PC-9 (cell line): ENCODE data around the gene KCNN1. TPM values are rescaled to one million over a fixed set of nuclear protein-coding genes. Genes with fewer than 3 reads are reported as not detected.

ENCODE experiments used
- BruUV-seq: library from RNA; stranded (reverse); fragments of 400-500 nt; replicated peaks from 2 replicates; lab custom pipeline; 2021; lab: Mats Ljungman, UMichigan
- CTCF ChIA-PET: fragments of 300-600 bp; sonication (Branson Sonifier 250); formaldehyde crosslinking; loops from one replicate; lab custom pipeline; 2022; ENCODE audit warnings: antibody characterized with exemption; lab: Charles Lee
- POLR2A ChIA-PET: fragments of 300-600 bp; sonication (Branson Sonifier 250); formaldehyde crosslinking; loops from one replicate; lab custom pipeline; 2022; ENCODE audit warnings: antibody characterized with exemption; ENCODE audit not compliant: unreplicated experiment; lab: Charles Lee
- DNase-seq, 2 experiments: peaks; one replicate each; pipeline versions ENCODE4 v3.0.0 to v3.0.0-alpha.2; 2015 to 2022; ENCODE audit warnings: mixed read lengths in 1 of 2
- H2AFZ ChIP-seq: fragments of 200-600 bp; sonication (generic); 2 replicates; pipeline ENCODE4 v1.8.1; 2017; ENCODE audit warnings: antibody characterized with exemption
- H3F3A ChIP-seq: fragments of 200-600 bp; sonication (generic); 2 replicates; pipeline ENCODE4 v1.8.1; 2017; ENCODE audit warnings: antibody characterized with exemption, mild to moderate bottlenecking, low read depth; ENCODE audit not compliant: insufficient read depth
- H3K27ac ChIP-seq: fragments of 200-600 bp; sonication (generic); 2 replicates; pipeline ENCODE4 v1.6.1; 2016; ENCODE audit warnings: mixed run types
- H3K27me3 ChIP-seq: fragments of 200-600 bp; sonication (generic); 2 replicates; pipeline ENCODE4 v1.6.1; 2016; ENCODE audit warnings: low read depth, mixed run types; ENCODE audit not compliant: insufficient read depth
- H3K36me3 ChIP-seq: fragments of 200-600 bp; sonication (generic); 2 replicates; pipeline ENCODE4 v1.6.1; 2016; ENCODE audit warnings: low read depth, mixed run types
- H3K4me1 ChIP-seq: fragments of 200-600 bp; sonication (generic); replicated peaks from 2 replicates; pipeline ENCODE4 v1.6.1; 2016; ENCODE audit warnings: mixed run types; ENCODE audit not compliant: insufficient read depth
- H3K4me2 ChIP-seq: fragments of 200-600 bp; sonication (generic); 2 replicates; pipeline ENCODE4 v1.6.1; 2017; ENCODE audit warnings: mixed run types
- H3K4me3 ChIP-seq: fragments of 200-600 bp; sonication (generic); 2 replicates; pipeline ENCODE4 v1.6.1; 2016; ENCODE audit warnings: mixed run types
- H3K79me2 ChIP-seq: fragments of 200-600 bp; sonication (generic); 2 replicates; pipeline ENCODE4 v1.6.1; 2017; ENCODE audit warnings: low read depth, mixed run types
- H3K9me2 ChIP-seq: fragments of 200-600 bp; sonication (generic); 2 replicates; pipeline ENCODE4 v1.8.1; 2017; ENCODE audit warnings: mild to moderate bottlenecking; ENCODE audit not compliant: insufficient read depth
- H3K9me3 ChIP-seq: fragments of 200-600 bp; sonication (generic); 2 replicates; pipeline ENCODE4 v1.8.1; 2016; ENCODE audit warnings: low read depth; ENCODE audit not compliant: insufficient read depth
- H4K20me1 ChIP-seq: fragments of 200-600 bp; sonication (generic); 2 replicates; pipeline ENCODE4 v1.8.1; 2017; ENCODE audit not compliant: insufficient read depth
- CTCF ChIP-seq: fragments of 200-600 bp; sonication (generic); conservative IDR thresholded peaks from 2 replicates; pipeline ENCODE4 v1.6.1; 2017; ENCODE audit warnings: mixed run types, antibody characterized with exemption, mild to moderate bottlenecking, moderate library complexity
- EZH2 ChIP-seq: fragments of 200-600 bp; sonication (generic); IDR thresholded peaks from 2 replicates; pipeline ENCODE4 v1.8.0; 2017; ENCODE audit warnings: antibody characterized with exemption, low read depth
- intact Hi-C: fragments of 100-400 bp; cut with micrococcal nuclease; formaldehyde crosslinking; loops from one replicate; pipeline ENCODE4 v1.10.0; 2022; ENCODE audit not compliant: unreplicated experiment
- total RNA-seq: library from RNA; stranded (reverse); gene quantifications from 2 replicates; pipeline ENCODE4 v1.2.3, GENCODE V29; 2021

KCNN1 gene
- total RNA-seq, 1 experiment from 2014 or later: 0.09 TPM

- no peak overlapping the region for H3K27ac ChIP-seq
- H3K27me3 ChIP-seq: peaks cover 13% of the 10 kb centered on the region; the same call in 1 of the 2 replicates
- POLR2A ChIA-PET: no interaction called here
- no peaks in the 10 kb centered on the region for H3K36me3 ChIP-seq
- H4K20me1 ChIP-seq: no peaks in the 10 kb centered on the region
- CTCF ChIA-PET: interaction anchor here (0.9 kb wide), 1 partner anchor 36 kb away, joined by 4 read pairs; no protein-coding TSS in a partner anchor
- BruUV-seq: no TSS peak
- intact Hi-C loops: no loop called here
- no peaks in the 10 kb centered on the region; the same call in 1 of the 2 replicates for H3F3A ChIP-seq
- H3K4me1 ChIP-seq: no peaks in the 10 kb centered on the region
- H3K9me2 ChIP-seq: no peaks in the 10 kb centered on the region
- no peaks in the 10 kb centered on the region for H3K79me2 ChIP-seq
- no peaks in the 10 kb centered on the region for H3K9me3 ChIP-seq
- DNase-seq: no peak
- TF ChIP-seq CTCF (no peak), EZH2 (no peak)
- H2AFZ ChIP-seq: no peak overlapping the region
- H3K4me3 ChIP-seq: no peak overlapping the region
- no peak overlapping the region for H3K4me2 ChIP-seq
Measured at GRCh38 chr19:17975032-17975431, 8.1 kb downstream of the KCNN1 start.

GRCh38 chr19:17977021-17977420 lies 10.1 kb downstream of the KCNN1 start:
- H3K9me3 ChIP-seq: no peaks in the 10 kb centered on the region
- POLR2A ChIA-PET: no interaction called here
- BruUV-seq: no TSS peak
- CTCF ChIA-PET: no interaction called here
- no peaks in the 10 kb centered on the region for H3K79me2 ChIP-seq
- H3K4me1 ChIP-seq: no peaks in the 10 kb centered on the region
- H2AFZ ChIP-seq: no peak overlapping the region
- no peaks in the 10 kb centered on the region for H3K9me2 ChIP-seq
- TF ChIP-seq CTCF (no peak), EZH2 (no peak)
- intact Hi-C loops: no loop called here
- peaks cover 3% of the 10 kb centered on the region; the same call in 1 of the 2 replicates for H3F3A ChIP-seq
- no peak overlapping the region for H3K4me3 ChIP-seq
- no peak overlapping the region for H3K4me2 ChIP-seq
- DNase-seq: no peak
- peaks cover 17% of the 10 kb centered on the region for H3K27me3 ChIP-seq
- H3K36me3 ChIP-seq: no peaks in the 10 kb centered on the region
- H3K27ac ChIP-seq: no peak overlapping the region
- no peaks in the 10 kb centered on the region for H4K20me1 ChIP-seq

GRCh38 chr19:17977488-17977887 lies 10.6 kb downstream of the KCNN1 start:
- H3K27ac ChIP-seq: no peak overlapping the region
- no peak for DNase-seq
- H2AFZ ChIP-seq: no peak overlapping the region
- BruUV-seq: no TSS peak
- no peak overlapping the region for H3K4me2 ChIP-seq
- H3K9me3 ChIP-seq: no peaks in the 10 kb centered on the region
- H3K4me3 ChIP-seq: no peak overlapping the region
- intact Hi-C loops: no loop called here
- no peak for TF ChIP-seq EZH2
- no peak for TF ChIP-seq CTCF
- peaks cover 21% of the 10 kb centered on the region for H3K27me3 ChIP-seq
- H4K20me1 ChIP-seq: no peaks in the 10 kb centered on the region
- no peaks in the 10 kb centered on the region for H3K79me2 ChIP-seq
- H3K4me1 ChIP-seq: no peaks in the 10 kb centered on the region
- H3F3A ChIP-seq: peaks cover 3% of the 10 kb centered on the region; the same call in 1 of the 2 replicates
- no peaks in the 10 kb centered on the region for H3K9me2 ChIP-seq
- no peaks in the 10 kb centered on the region for H3K36me3 ChIP-seq
- ChIA-PET POLR2A (no interaction called here), CTCF (no interaction called here)
